DOHH2 (cell line): Measurements from ENCODE around the gene CHP1.

Experiments
- EZH2phosphoT487 ChIP-seq: fragments of 200-600 bp; sonication (generic); IDR thresholded peaks from 2 replicates; pipeline ENCODE4 v1.6.1; 2017; ENCODE audit warnings: borderline replicate concordance, mild to moderate bottlenecking, antibody characterized with exemption, low read length, moderate library complexity, mixed read lengths
- TF ChIP-seq, protein P1 (sequence below): fragments of 200-600 bp; sonication (generic); IDR thresholded peaks from one replicate; pipeline ENCODE4 v1.5.1; 2014; ENCODE audit warnings: antibody characterized with exemption, mild to moderate bottlenecking, low read depth, low read length; ENCODE audit not compliant: poor library complexity, severe bottlenecking

DNA sequence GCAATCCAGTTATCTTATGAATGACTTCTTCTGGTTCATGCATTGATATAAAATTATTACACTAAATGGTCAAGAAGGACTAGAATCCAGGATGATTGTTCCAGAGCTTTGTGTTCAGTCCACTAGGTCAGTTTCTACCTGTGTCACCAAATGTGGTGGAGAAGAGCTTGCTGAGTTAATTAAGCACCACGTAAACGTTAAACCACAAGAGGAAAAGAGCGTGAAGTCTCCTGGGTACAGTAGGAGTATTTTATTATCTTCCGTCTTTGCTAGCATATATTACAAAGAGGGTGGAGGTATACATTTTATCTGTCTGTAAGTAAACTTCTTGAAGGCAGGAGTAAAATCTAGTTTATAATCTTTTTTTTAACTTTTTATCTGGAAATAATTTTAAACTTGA lies 23.5 kb downstream of the CHP1 start:
- TF ChIP-seq, protein P1, sequence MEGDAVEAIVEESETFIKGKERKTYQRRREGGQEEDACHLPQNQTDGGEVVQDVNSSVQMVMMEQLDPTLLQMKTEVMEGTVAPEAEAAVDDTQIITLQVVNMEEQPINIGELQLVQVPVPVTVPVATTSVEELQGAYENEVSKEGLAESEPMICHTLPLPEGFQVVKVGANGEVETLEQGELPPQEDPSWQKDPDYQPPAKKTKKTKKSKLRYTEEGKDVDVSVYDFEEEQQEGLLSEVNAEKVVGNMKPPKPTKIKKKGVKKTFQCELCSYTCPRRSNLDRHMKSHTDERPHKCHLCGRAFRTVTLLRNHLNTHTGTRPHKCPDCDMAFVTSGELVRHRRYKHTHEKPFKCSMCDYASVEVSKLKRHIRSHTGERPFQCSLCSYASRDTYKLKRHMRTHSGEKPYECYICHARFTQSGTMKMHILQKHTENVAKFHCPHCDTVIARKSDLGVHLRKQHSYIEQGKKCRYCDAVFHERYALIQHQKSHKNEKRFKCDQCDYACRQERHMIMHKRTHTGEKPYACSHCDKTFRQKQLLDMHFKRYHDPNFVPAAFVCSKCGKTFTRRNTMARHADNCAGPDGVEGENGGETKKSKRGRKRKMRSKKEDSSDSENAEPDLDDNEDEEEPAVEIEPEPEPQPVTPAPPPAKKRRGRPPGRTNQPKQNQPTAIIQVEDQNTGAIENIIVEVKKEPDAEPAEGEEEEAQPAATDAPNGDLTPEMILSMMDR = no peak
- no peak for TF ChIP-seq EZH2phosphoT487
